Esophagus muscularis mucosa (tissue), 3 donors: ENCODE data around the gene SLTM.

Source experiments
- POLR2A ChIP-seq: fragments of 450-650 bp; IDR thresholded peaks from one replicate; pipeline ENCODE4 v1.6.1; 2017; ENCODE audit warnings: antibody characterized with exemption, moderate library complexity, mild to moderate bottlenecking, low read depth
- POLR2AphosphoS5 ChIP-seq, 2 donors: sonication (generic); formaldehyde crosslinking; IDR thresholded peaks; one replicate each; pipeline ENCODE4 v1.6.1; 2017; ENCODE audit warnings: antibody characterized with exemption in 2 of 2
- TF ChIP-seq, protein P1 (sequence below), 3 experiments: fragments of 200-600 bp in 2 of 3; fragments of 450-650 bp in 1 of 3; sonication (generic) in 2 of 3; IDR thresholded peaks; one replicate each; pipeline ENCODE4 v1.5.1; 2017 to 2019; ENCODE audit warnings: antibody characterized with exemption in 3 of 3, mild to moderate bottlenecking in 2 of 3, moderate library complexity in 1 of 3

DNA sequence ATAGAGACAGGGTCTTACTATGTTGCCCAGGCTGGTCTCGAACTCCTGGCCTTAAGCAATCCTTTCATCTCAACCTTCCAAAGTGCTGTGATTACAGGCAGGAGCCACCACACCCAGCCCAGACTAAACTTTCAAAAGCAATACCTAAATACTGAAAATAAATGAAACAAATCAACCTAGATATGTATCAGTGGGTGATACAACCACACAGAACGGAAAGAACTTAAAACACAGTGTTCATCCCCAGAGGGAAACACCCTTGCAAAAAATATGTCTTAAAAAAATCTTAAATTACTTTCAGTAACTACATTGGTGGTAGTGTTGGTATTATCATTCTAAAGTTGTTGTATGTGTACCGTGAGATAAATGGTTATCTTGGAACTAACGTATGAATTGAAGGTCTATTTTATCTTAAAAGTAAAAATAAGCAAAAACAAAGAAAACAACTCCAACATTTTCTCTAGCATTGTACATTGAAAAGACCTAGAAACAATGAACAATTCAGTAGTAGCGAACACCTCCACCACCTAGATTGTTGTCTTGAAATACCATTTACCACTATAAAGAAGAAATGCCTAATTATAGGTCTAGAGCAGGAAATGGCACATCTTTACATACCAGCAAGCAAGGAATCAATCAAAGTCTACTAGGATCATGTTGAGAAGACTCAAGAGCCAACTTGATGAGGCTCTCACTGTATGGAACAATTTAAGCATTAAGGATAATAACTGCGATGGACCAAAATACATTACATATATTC, 24.7 kb downstream of the SLTM start:
- TF ChIP-seq, protein P1, sequence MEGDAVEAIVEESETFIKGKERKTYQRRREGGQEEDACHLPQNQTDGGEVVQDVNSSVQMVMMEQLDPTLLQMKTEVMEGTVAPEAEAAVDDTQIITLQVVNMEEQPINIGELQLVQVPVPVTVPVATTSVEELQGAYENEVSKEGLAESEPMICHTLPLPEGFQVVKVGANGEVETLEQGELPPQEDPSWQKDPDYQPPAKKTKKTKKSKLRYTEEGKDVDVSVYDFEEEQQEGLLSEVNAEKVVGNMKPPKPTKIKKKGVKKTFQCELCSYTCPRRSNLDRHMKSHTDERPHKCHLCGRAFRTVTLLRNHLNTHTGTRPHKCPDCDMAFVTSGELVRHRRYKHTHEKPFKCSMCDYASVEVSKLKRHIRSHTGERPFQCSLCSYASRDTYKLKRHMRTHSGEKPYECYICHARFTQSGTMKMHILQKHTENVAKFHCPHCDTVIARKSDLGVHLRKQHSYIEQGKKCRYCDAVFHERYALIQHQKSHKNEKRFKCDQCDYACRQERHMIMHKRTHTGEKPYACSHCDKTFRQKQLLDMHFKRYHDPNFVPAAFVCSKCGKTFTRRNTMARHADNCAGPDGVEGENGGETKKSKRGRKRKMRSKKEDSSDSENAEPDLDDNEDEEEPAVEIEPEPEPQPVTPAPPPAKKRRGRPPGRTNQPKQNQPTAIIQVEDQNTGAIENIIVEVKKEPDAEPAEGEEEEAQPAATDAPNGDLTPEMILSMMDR (IDR thresholded peaks at IDR 0.05), result no peak
- TF ChIP-seq POLR2AphosphoS5 (IDR thresholded peaks at IDR 0.05) (no peak), POLR2A (no peak)
